GM18511 (cell line): Measurements from ENCODE around the gene TCHHL1.
"Not testable (repeated sequence)": the region's sequence is repeated elsewhere in the genome, so short reads cannot be mapped to it uniquely, and the experiment has no call there.

Experiments
- ATAC-seq: cut with Tn5 transposase; IDR thresholded peaks from one replicate; pipeline ENCODE4 v1.9.1; 2021; ENCODE audit warnings: mild to moderate bottlenecking, moderate library complexity; ENCODE audit not compliant: unreplicated experiment

TCHHL1 gene

DNA sequence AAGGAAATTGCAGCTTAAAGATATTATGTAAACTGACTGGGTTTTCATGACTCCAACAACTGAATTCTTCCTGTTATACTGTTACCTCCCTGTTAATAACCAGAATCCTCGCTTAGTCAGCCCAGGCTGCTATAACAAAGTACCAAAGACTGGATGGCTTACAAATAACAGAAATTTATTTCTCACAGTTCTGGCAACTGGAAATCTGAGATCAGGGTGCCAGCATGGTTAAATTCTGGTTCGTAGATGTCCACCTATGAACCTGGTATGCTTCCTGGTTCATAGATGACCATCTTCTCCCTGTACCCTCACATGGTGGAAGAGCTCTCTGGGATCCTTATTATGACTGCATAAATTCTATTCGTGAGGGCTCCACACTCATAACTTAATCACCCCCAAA lies 8.1 kb upstream of the TCHHL1 start:
- ATAC-seq, result no peak

DNA sequence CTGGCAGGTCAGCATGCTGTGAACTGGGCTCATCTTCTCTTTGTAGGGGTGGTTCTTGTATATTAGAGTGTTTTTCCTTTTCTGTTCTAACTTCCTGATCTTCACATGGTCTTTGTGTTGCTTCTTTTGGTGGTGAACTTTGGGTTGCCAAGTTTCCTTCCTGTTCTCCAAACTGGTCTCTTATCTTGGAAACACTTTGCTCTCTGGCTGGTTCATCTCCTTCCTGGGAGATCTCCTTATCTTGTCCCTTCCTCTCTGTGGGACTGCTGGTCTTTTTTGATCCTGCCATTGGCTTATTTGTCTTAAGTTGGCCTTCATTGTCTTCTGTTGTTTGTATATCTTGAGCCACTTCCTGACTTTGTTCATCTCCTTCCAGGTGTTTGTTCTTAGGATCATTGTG lies 2.1 kb downstream of the TCHHL1 start:
- no peak for ATAC-seq

DNA sequence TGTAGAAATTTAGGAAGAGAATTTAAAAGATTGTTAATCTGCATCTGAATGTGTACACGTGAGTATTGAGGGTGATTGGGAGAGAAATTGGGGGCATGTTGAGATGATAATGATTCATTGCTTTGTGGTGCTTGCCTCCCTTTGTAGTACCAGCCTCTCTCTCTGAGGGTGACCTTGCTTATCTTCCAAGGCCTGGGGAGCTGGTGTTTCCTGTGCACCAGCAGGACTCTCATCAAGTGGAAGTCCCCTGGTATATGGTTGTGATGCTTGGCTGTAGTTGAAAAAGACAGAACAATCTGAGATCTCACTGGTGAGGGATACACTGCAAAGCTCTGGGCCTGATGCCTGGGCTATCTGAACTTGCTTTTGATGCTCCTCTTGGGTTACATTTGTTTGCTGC lies 4.0 kb downstream of the TCHHL1 start:
- ATAC-seq, result no peak

DNA sequence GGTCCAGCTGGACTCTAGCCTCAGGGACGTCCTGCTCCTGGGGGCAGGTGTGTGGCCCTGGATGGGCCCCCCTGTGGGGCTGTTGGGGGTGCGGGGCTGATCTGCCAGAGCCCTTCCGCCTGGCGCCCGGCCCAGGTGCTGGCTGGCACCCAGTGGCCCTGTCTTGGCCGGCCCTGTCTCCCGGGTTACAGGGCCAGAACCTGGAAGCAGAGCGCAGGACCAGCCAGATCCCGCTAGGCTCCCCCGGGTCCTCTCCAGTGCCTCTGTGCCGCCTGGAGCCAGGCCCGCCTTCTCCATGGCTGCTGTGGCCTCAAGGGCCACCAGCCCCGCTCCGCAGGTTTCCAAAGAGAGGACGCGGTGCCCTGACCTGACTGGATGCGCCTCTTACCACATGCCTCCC lies 7.8 kb downstream of the TCHHL1 start:
- not testable (repeated sequence) for ATAC-seq

DNA sequence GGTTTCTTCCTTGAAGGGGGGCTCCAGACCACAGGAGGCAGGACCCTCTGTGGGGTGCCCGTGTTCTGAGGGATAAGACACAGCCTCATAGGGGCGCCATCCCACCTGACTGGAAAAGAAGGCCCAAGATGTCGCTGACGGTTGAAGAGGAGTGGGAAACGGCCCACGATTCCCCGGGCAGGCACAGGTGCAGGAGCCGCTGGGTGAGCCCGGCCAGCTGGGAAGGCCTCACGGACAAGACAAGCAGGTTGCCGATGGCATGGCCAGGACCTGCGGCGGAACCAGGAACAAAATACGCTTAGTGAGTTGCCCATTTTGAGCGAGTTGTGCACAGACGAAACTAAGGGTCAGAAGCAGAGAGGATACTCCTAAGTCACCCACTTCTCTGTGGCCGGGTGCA lies 8.4 kb downstream of the TCHHL1 start:
- ATAC-seq, result not testable (repeated sequence)

DNA sequence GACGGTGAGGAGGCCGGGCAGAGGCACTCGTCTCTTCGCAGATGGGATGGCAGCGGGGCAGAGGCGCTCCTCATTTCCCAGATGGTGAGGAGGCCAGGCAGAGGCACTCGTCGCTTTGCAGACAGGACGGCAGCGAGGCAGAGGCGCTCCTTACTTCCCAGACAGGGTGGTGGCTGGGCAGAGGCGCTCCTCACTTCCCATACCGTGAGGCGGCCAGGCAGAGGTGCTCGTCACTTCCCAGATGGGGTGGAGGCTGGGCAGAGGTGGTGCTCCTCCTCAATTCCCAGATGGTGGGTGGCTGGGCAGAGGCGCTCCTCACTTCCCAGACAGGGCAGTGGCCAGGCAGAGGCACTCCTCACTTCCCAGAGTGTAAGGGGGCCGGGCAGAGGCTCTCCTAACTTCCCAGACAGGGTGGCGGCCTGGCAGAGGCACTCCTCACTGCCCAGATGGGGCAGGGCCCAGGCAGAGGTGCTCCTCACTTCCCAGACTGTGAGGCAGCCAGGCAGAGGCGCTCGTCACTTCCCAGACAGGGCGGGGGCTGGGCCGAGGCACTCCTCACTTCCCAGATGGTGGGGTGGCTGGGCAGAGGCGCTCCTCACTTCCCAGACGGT lies 9.9 kb downstream of the TCHHL1 start:
- ATAC-seq, result no peak

DNA sequence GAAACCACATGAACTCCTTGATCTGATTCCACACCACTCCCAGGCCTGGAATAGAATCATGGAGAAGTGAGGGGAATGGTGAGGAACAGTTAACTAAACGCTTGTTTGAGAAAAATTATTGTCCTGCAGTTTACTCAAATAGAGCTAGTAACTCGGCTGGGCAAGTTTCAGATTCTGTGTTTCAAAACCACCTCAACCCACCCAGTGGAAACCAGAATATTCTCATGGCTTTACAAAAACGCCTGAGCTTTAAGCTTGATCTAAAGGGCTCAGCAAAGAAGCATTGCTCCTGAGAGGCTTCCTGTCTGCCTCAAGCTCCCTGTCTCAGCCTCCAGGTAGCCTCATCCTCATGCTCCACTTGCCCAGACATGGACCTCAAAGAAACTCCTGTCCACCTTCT lies 16.6 kb downstream of the TCHHL1 start:
- ATAC-seq, result no peak

DNA sequence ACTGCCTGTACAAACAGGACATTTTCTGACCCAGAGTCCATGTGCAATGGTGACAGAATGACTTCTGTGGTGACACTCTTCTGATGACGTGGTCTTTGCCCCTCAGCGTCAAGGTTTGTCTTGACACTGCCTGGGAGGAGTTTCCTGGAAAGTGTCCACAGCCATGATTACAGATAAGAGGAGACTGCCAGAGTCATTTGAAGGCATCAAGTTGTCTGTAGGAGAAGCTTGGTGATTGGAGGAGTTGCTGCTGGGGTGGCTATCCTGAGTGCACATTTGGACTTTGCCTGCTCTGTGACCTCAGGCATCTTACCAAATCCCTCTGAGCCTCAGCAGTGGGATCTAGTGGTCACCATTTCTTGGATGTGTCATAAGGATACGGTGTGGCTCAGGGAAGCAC lies 17.7 kb downstream of the TCHHL1 start:
- ATAC-seq, result no peak

DNA sequence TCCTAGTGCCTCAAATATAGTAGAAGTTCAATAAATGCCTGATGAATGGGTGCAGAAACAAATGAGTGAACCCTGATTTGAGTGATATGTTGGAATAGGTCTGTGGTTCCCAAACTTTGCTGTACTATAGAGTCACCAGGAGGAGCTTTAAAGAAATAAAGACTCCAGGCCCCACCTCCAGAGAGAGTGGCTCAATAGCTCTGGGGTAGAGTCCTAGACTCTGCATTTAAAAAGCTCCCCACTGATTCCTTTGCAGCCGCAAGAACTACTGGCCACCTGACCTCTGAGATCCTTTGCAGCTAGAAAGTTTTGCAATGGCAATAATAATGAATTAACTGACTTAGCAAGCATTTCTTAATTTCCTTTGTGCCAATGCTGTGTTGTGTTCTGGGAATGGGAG lies 20.9 kb downstream of the TCHHL1 start:
- no peak for ATAC-seq

DNA sequence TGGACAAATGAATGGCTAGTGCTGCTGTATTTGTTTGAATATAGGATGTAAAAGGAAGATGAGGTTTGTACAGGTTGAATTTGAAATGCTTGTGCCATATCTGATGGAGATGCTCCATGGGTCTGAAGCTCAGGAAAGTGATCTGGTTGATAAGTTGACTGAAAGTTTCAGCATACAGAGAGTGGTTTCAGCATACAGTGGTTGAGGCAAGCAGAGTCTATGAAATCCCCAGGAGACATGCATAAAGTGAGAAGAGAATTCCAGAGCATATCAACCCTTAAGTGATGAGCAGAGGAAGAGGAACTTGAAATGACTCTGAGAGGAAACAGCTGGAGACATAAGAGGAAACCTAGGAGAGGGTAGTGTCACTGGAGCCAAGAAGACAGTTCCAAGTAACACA lies 21.7 kb downstream of the TCHHL1 start:
- ATAC-seq, result no peak

DNA sequence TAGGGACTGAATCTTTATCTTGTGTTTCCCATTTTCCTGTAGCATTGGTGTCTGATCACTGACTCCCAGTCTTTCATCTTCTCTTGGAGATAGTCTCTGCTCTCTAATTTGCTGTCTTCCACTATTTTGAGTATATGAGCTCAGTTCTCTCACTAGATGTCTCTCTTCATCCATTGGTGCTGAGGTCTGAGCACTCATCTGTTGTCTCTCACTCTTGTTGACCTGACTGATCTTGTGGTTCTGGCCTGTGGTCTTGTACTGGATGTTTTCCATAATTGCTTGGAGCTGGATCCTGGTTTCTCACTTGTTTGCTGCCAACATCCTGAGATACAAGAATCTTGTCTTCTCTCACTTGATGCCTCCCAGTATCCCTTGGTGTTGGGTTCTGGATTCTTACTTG lies 26.9 kb downstream of the TCHHL1 start:
- no peak for ATAC-seq

DNA sequence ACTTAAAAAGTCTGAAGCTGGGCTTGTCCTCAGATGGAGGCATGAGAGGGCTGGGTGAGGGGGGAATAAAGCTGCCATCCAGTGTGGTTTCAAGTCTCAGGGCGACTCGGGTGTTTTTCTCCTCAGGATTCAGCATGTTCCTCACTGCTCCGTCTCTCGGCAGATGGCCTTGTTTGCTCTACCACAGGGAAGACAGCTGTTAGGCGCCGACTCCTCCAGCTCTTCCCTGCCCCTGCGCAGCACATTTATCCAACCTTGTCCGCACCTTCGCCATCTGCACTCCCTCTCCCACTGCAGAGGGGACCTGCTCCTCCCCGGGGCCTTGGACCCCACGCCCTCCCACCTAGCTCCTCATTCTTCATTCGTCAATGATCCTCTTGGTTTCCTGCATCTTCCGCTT lies 35.5 kb downstream of the TCHHL1 start:
- no peak for ATAC-seq

DNA sequence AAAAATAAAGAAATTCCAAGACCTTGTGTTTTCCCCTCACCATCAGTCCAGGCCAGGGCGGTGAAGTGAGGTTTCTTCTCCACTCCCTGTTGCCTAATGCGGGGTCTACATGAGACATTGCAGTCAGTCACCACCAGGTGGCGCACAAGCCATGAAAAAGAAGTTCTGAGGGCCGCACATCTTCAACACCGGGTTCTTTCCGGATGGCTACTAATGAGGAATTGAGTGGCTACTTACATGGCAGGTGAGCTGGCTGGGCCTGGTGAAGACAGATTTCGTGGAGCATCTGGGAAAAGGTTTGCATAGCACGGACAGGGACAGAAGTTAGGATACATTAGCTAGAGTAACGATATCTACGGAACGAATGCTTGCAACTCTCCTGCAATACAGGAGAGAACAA lies 36.3 kb downstream of the TCHHL1 start:
- ATAC-seq, result no peak

DNA sequence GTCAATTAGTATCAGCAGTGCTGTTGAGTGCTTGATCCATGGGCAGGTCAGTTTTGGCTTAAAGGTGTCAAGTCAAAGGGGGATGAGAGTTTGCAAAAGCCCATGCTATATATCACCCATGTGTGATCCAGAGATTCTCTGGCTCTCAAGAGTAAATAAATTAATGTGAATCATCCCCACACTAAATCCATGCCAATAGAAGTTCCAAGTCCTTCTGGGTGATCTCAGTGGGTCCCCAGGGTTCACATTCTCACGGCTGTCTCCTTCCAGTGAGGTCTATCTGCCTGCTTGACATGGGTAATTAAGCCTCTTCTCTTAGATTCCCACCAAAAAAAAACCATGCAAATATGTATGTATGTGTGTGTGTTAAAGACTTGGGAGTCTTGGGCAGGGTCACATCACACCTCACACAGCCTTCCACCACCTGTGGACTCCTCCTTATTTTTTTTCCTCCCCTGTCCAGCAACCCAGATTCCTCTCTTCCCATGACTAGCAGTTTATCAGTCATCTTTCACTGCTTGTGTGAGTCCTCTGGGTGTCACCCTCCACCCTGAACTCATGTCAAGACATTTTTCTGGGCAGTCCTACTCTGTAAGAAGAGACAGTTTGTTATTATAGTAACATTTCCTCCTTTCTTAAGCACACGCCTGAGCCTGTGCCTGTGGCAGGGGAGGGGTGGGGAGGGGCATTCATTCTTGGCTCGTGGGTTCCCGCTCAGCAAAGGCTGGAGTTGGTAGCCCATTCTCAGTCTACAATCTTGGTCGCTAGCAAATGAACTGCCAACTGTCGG lies 37.8 kb downstream of the TCHHL1 start:
- ATAC-seq, result no peak

DNA sequence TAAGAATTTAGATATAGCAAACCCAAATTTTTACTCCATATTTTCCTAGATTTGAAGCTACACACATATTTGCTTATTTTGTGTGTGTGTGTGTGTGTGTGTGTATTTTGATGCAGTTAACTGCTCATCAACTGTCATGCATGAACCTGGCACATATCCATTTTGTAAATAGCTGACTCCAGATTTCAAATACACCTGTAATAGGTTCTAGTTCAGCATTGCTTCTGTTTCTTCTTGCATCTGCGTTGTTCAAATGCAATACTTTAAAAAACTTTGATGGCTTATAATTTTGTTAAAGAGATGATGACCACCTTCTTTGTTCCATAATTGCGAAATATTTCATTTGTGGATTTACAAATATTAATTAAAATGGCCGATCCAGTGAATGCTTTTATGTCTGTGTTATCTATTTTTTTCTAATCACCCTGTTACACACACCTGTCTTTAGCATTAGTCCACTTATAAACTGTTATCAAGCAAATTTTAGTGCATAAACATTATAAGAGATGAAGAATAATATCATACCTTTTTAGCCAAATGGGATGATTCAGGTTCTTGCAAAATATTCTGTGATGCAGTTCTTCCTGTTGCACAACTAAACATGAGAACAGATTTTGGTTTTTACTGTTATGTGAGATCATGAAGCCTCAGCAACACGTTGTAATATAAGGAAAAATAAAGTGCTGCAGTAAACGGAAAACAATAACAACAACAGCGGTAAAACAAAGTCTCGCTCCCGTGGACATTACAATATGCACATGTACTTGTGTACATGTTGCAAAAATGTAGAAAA lies 39.4 kb downstream of the TCHHL1 start:
- no peak for ATAC-seq

DNA sequence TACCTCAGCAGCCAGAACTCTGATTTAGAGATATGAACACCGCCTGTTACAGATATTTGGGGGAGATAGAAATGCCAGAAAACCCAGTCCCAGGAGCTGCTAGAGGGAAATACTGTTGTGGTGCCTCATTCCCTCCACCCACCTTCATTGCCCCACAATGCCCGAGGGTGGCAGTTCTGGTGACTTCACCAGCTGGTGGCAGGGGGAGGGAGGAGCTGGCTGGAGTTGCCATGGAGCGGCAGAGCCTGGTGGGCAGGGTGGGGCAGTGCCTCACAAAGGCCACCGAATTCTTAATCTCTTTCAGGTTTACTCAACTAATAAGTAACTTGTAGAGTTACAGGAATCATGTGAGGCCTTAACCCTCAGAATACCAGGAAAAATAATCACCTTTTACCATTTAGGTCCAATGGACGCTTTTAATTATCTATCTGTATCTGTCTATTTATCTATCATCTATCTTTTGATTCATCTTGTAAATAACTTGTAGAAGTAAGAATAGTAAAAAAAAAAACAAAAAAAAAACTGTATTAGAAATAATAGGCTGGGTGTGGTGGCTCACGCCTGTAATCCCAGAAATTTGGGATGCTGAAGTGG lies 40.4 kb downstream of the TCHHL1 start:
- peak; percentile 26 for ATAC-seq

DNA sequence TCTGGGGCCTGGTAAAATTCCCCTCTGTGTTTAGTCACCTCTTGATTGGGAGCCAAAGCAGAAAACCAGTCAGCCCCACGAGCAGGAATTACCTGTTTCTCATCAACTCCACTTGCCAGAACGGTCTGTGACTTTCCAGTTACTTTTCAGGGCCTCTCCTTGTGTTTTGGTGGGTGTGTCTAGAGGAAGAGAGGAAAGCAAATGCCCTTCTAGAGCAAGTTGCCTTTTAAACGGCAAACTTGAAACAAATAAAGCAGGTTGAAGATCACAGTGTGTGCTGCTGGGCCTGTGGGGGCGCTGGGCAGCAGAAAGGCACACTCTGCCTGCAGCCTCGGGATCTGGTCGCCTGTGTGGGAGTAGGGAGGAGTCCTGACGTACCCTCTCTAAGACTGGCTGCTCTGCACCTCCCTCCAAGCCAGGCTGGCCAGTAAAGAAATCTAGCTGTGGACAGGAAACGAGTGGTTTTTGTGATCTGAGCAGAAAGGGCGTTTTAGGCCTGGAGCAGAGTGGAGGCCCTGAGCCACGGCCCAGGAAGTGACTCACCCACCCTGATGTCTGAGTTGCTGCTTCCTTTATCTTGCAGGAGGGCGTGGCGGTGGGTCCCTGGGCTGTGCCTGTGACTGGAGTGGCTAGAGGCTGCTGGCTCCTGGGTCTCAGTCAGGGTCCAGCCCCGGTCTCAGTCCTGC lies 41.0 kb downstream of the TCHHL1 start:
- peak; percentile 96 for ATAC-seq

DNA sequence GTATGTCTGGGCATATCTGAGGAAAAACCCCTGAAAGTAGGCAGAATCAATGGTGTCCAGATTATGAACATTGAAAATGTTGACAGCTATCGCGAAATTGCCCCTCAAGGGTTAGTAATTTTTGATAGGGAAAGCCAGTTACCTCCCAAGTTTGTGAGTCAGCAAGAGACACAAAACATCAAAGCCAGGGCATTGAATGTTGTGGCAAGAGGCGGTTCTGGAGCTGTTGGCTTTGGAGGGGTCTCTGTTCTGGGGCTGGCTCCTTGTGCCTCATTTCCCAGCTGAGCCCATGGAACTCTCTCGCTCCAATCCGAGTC lies 41.5 kb downstream of the TCHHL1 start:
- ATAC-seq, result no peak

DNA sequence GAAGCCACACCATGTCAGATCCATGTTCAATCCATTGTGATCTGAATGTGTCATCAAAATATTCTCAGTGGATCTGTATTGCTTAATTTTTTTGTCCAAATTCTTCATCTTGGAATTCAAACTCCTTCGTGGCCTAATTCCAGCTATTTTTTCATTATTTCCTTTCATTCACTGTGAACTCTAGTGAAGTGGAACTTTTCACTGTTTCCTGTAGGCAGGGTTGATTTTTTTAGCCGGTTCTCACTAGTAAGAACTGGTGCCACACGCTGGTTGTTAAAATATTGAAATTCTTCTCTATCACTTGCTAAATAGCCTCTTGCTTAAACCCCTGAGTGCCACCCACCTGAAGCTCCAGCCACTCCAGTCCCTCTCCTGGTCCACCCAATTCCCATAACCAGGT lies 44.5 kb downstream of the TCHHL1 start:
- no peak for ATAC-seq

DNA sequence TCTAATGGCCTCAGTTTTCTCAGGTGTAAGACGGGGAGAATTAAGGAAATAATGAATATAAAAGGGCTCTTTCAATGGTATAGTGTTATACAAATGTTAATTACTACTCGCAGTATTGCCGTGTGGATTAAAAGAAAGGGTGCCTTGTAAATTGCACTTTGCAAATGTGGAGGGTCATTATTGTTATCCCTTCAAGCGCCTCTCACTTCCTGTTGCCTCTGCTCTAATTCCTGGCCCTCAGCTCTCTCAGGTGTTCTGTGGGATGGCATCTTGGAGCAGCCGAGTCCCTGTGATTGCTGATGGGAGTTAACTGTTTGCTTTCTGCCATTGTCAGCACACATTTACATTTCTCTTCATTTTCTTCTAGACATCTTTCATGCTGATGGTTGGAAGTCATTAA lies 45.0 kb downstream of the TCHHL1 start:
- no peak for ATAC-seq

DNA sequence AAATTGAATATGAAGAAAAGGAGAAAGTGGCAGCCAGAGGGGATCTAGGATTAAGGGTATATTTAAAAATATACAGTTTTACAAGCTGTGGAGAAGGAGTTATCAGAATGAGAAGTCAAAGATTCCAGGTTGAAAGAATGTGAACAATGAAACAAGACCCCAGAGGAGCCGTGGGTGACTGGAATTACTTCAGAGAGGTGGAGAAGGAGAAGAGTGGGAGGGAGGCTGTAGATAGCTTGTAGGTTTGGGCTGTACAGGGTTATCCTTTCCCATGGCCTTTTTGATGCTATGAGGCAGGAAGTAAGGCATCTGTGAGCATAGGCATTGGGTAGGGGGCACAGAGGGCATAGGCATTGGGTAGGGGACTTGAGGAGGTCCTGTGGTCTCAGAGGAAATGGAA lies 46.8 kb downstream of the TCHHL1 start:
- no peak for ATAC-seq
